IMR-90 (cell line): ENCODE data around the gene MLXIPL. TPM values are rescaled to one million over a fixed set of nuclear protein-coding genes. Genes with fewer than 3 reads are reported as not detected.

ENCODE experiments used
- ATAC-seq: fragments of 200-7000 bp; cut with Tn5 transposase; 2 replicates; pipeline ENCODE4 v1.9.1; 2020; ENCODE audit warnings: low read depth, mild to moderate bottlenecking, moderate library complexity
- BruUV-seq: library from RNA; stranded (reverse); fragments of 400-500 nt; replicated peaks from 2 replicates; lab custom pipeline; 2021; lab: Mats Ljungman, UMichigan
- CTCF ChIA-PET: fragments of 300-600 bp; formaldehyde crosslinking; extraction: SDS; loops from one replicate; lab custom pipeline; 2021; ENCODE audit warnings: antibody characterized with exemption; lab: Yijun Ruan, JAX
- POLR2A ChIA-PET: fragments of 300-600 bp; sonication (Branson Sonifier 250); formaldehyde crosslinking; loops from one replicate; lab custom pipeline; 2022; ENCODE audit warnings: antibody characterized with exemption; ENCODE audit not compliant: unreplicated experiment; lab: Charles Lee
- DNase-seq: peaks from one replicate; pipeline ENCODE4 v3.0.0; 2013
- H2AFZ ChIP-seq: replicated peaks from 2 replicates; pipeline ENCODE3; 2013; ENCODE audit warnings: low read length, mild to moderate bottlenecking; ENCODE audit not compliant: poor library complexity
- H2AK5ac ChIP-seq: 2 replicates; pipeline ENCODE4 v1.6.1; 2013; ENCODE audit warnings: low read depth, low read length, inconsistent platforms
- H2AK9ac ChIP-seq: replicated peaks from 2 replicates; pipeline ENCODE3; 2013; ENCODE audit warnings: mild to moderate bottlenecking, low read depth, low read length, moderate library complexity; ENCODE audit not compliant: poor library complexity
- H2BK120ac ChIP-seq: 2 replicates; pipeline ENCODE4 v1.6.1; 2013; ENCODE audit warnings: low read depth, low read length, inconsistent platforms
- H2BK15ac ChIP-seq: 3 replicates; pipeline ENCODE4 v1.6.1; 2013; ENCODE audit warnings: low read depth, low read length, inconsistent platforms
- H2BK20ac ChIP-seq: 2 replicates; pipeline ENCODE4 v1.6.1; 2013; ENCODE audit warnings: low read depth, mild to moderate bottlenecking, inconsistent platforms, low read length, moderate library complexity
- H2BK5ac ChIP-seq: 2 replicates; pipeline ENCODE4 v1.6.1; 2013; ENCODE audit warnings: mild to moderate bottlenecking, low read depth, low read length, inconsistent platforms; ENCODE audit not compliant: poor library complexity, severe bottlenecking
- H3K14ac ChIP-seq: replicated peaks from 2 replicates; pipeline ENCODE4 v1.6.1; 2013; ENCODE audit warnings: low read depth, low read length, inconsistent platforms
- H3K18ac ChIP-seq: 2 replicates; pipeline ENCODE4 v1.6.1; 2013; ENCODE audit warnings: low read depth, low read length, control low read depth
- H3K23ac ChIP-seq: 2 replicates; pipeline ENCODE4 v1.6.1; 2013; ENCODE audit warnings: low read depth, low read length, inconsistent platforms
- H3K27ac ChIP-seq: 2 replicates; pipeline ENCODE4 v1.5.1; 2013; ENCODE audit warnings: mild to moderate bottlenecking, control low read depth, low read length; ENCODE audit not compliant: insufficient read depth
- H3K27me3 ChIP-seq: 2 replicates; pipeline ENCODE4 v1.6.1; 2013; ENCODE audit warnings: low read length; ENCODE audit not compliant: control insufficient read depth, insufficient read depth
- H3K36me3 ChIP-seq: 2 replicates; pipeline ENCODE4 v1.6.1; 2013; ENCODE audit warnings: low read length, mixed read lengths; ENCODE audit not compliant: control insufficient read depth, insufficient read depth
- H3K4ac ChIP-seq: 2 replicates; pipeline ENCODE4 v1.6.1; 2013; ENCODE audit warnings: low read depth, low read length, inconsistent platforms
- H3K4me1 ChIP-seq: 2 replicates; pipeline ENCODE4 v1.6.1; 2013; ENCODE audit warnings: low read length, mixed read lengths; ENCODE audit not compliant: control insufficient read depth, insufficient read depth
- H3K4me2 ChIP-seq: 2 replicates; pipeline ENCODE4 v1.6.1; 2013; ENCODE audit warnings: low read depth, mild to moderate bottlenecking, control low read depth, low read length, moderate library complexity
- H3K4me3 ChIP-seq: 2 replicates; pipeline ENCODE4 v1.5.1; 2013; ENCODE audit warnings: low read depth, mild to moderate bottlenecking, control low read depth, low read length, moderate library complexity; ENCODE audit not compliant: insufficient read depth
- H3K56ac ChIP-seq: 2 replicates; pipeline ENCODE4 v1.6.1; 2013; ENCODE audit warnings: low read length, inconsistent platforms; ENCODE audit not compliant: insufficient read depth; ENCODE audit errors: extremely low read depth
- H3K79me1 ChIP-seq, 2 experiments: 2 replicates each; pipeline ENCODE4 v1.6.1; 2013; ENCODE audit warnings: low read length in 2 of 2, inconsistent platforms in 1 of 2, low read depth in 1 of 2
- H3K9ac ChIP-seq: 2 replicates; pipeline ENCODE4 v1.6.1; 2013; ENCODE audit warnings: low read depth, low read length, control low read depth
- H3K9me1 ChIP-seq: 2 replicates; pipeline ENCODE4 v1.6.1; 2013; ENCODE audit warnings: low read length, inconsistent platforms; ENCODE audit not compliant: insufficient read depth
- H3K9me3 ChIP-seq: 2 replicates; pipeline ENCODE4 v1.6.1; 2013; ENCODE audit warnings: low read length; ENCODE audit not compliant: control insufficient read depth, insufficient read depth
- H4K20me1 ChIP-seq: 2 replicates; pipeline ENCODE4 v1.6.1; 2013; ENCODE audit warnings: low read length, inconsistent platforms; ENCODE audit not compliant: insufficient read depth
- H4K5ac ChIP-seq: 2 replicates; pipeline ENCODE4 v1.6.1; 2013; ENCODE audit warnings: mild to moderate bottlenecking, low read depth, low read length, control low read depth
- H4K8ac ChIP-seq, 2 experiments: 2 replicates each; pipeline ENCODE4 v1.6.1; 2013; ENCODE audit warnings: low read depth in 2 of 2, low read length in 2 of 2, control low read depth in 1 of 2, inconsistent platforms in 1 of 2
- H4K91ac ChIP-seq: 2 replicates; pipeline ENCODE4 v1.6.1; 2013; ENCODE audit warnings: low read depth, low read length, inconsistent platforms; ENCODE audit not compliant: insufficient read depth
- CTCF ChIP-seq: conservative IDR thresholded peaks from 2 replicates; pipeline ENCODE4 v1.5.1; 2012; ENCODE audit warnings: mild to moderate bottlenecking, low read depth, low read length, improper control_type of control experiment
- USF2 ChIP-seq: fragments of 150-350 bp; IDR thresholded peaks from 2 replicates; pipeline ENCODE4 v1.6.1; 2017; ENCODE audit warnings: mild to moderate bottlenecking, antibody characterized with exemption, low read length, low read depth
- WGBS, 2 experiments: methylation state at CpG; one replicate each; pipeline versions ENCODE4 v1.1.5 to v1.1.7; 2013; ENCODE audit warnings: missing lambda C conversion rate in 2 of 2; ENCODE audit not compliant: insufficient read length in 1 of 2; ENCODE audit errors: extremely low coverage in 2 of 2; 5-methylcytosine and 5-hydroxymethylcytosine counted together
- dilution Hi-C: fragments of 300-500 bp; cut with HindIII; formaldehyde crosslinking; loops from one replicate; pipeline ENCODE4 v1.14.3; 2018; ENCODE audit warnings: low sequenced_read_pairs; ENCODE audit not compliant: unreplicated experiment
- in situ Hi-C: fragments of 300-500 bp; cut with MboI; formaldehyde crosslinking; loops from 3 replicates; pipeline ENCODE4 v1.14.3; 2019; ENCODE audit warnings: low sequenced_read_pairs, inconsistent platforms, mixed read lengths
- intact Hi-C: fragments of 100-400 bp; cut with micrococcal nuclease; formaldehyde crosslinking; loops from 2 replicates; pipeline ENCODE4 v1.10.0; 2022
- polyA plus RNA-seq, 3 experiments: library from polyadenylated mRNA; depleted of rRNA; stranded (reverse); fragments of >200 nt; gene quantifications; 2 replicates each; pipeline ENCODE4 v1.2.3, GENCODE V29; 2012; ENCODE audit warnings: low replicate concordance in 1 of 3
- total RNA-seq: library from RNA; depleted of rRNA; stranded (reverse); fragments of >200 nt; gene quantifications from 2 replicates; pipeline ENCODE4 v1.2.3, GENCODE V29; 2012

MLXIPL gene
- total and polyA plus RNA-seq, 2 of the 4 experiments (the other 2 are of a cell fraction), result not detected

- Histone ChIP-seq H3K9ac (no peak overlapping the region), H2BK120ac (no peak overlapping the region), H3K79me1 (no peaks in the 10 kb centered on the region), H2BK15ac (no peak overlapping the region), H3K36me3 (no peaks in the 10 kb centered on the region), H4K20me1 (no peaks in the 10 kb centered on the region), H2AK5ac (no peak overlapping the region; the same call in 1 of the 2 replicates), H3K14ac (no peak overlapping the region), H3K56ac (no peak overlapping the region), H3K9me1 (no peaks in the 10 kb centered on the region), H3K4me3 (no peak overlapping the region), H2AFZ (no peak overlapping the region), H2BK5ac (no peak overlapping the region), H3K4me1 (peaks cover 5% of the 10 kb centered on the region; the same call in 1 of the 2 replicates), H3K4ac (no peak overlapping the region), H3K18ac (no peak overlapping the region), H3K27ac (no peak overlapping the region), H4K5ac (no peak overlapping the region), H4K8ac (no peak overlapping the region), H2AK9ac (no peak overlapping the region), H4K91ac (no peak overlapping the region), H3K9me3 (no peaks in the 10 kb centered on the region), H3K23ac (no peak overlapping the region), H3K27me3 (peaks cover 71% of the 10 kb centered on the region), H3K4me2 (no peak overlapping the region), H2BK20ac (no peak overlapping the region)
- CTCF ChIA-PET, result interaction anchor here (1.3 kb wide), 1 partner anchor 99 kb away, joined by 3 read pairs; no protein-coding TSS in a partner anchor
- dilution Hi-C loops, result no loop called here
- POLR2A ChIA-PET, result no interaction called here
- TF ChIP-seq USF2, result no peak
- 0 out of 2 replicates have a peak, but pooled peaks have one; percentile 15 for TF ChIP-seq CTCF
- DNase-seq (peak; percentile 22), ATAC-seq (peak; percentile 6; the same call in 1 of the 2 replicates)
- in situ Hi-C loops, result no loop called here
- BruUV-seq, result no TSS peak
- intact Hi-C loops, result loop anchor here (5.0 kb wide), 1 partner anchor 40 kb away; the partner anchor contains the start of gene VPS37D
- WGBS, 2 experiments, result no CpG with 5 or more reads among the region's 3 CpGs
Measured at GRCh38 chr7:73626814-73627213, 2.5 kb upstream of the MLXIPL start.
